PC-3 (cell line): Measurements from ENCODE around the gene TOGARAM2. TPM values are rescaled to one million over a fixed set of nuclear protein-coding genes. Genes with fewer than 3 reads are reported as not detected.

Experiments used
- ATAC-seq: fragments of 200-7000 bp; cut with Tn5 transposase; 2 replicates; pipeline ENCODE4 v1.9.1; 2020; ENCODE audit warnings: mild to moderate bottlenecking, moderate library complexity
- BruUV-seq: library from RNA; stranded (reverse); fragments of 400-500 nt; replicated peaks from 2 replicates; lab custom pipeline; 2021; lab: Mats Ljungman, UMichigan
- CTCF ChIA-PET: fragments of 300-600 bp; sonication (Branson Sonifier 250); formaldehyde crosslinking; loops from one replicate; lab custom pipeline; 2022; ENCODE audit warnings: antibody characterized with exemption; lab: Charles Lee
- POLR2A ChIA-PET: fragments of 300-600 bp; sonication (Branson Sonifier 250); formaldehyde crosslinking; loops from one replicate; lab custom pipeline; 2022; ENCODE audit warnings: antibody characterized with exemption; ENCODE audit not compliant: unreplicated experiment; lab: Charles Lee
- DNase-seq: peaks from one replicate; pipeline ENCODE4 v3.0.0-alpha.2; 2015
- H2AFZ ChIP-seq: fragments of 300-600 bp; sonication (generic); 2 replicates; pipeline ENCODE4 v1.6.0; 2016; ENCODE audit warnings: antibody characterized with exemption, low read length
- H3F3A ChIP-seq: fragments of 300-600 bp; sonication (generic); one replicate; pipeline ENCODE4 v1.6.0; 2017; ENCODE audit warnings: antibody characterized with exemption, low read length, control low read depth, mild to moderate bottlenecking; ENCODE audit not compliant: unreplicated experiment
- H3K27ac ChIP-seq: fragments of 300-600 bp; sonication (generic); 2 replicates; pipeline ENCODE4 v1.5.1; 2016; ENCODE audit warnings: mild to moderate bottlenecking, low read length
- H3K27me3 ChIP-seq: fragments of 300-600 bp; sonication (generic); 2 replicates; pipeline ENCODE4 v1.6.1; 2016; ENCODE audit warnings: low read length, mixed read lengths
- H3K36me3 ChIP-seq: fragments of 300-600 bp; sonication (generic); 2 replicates; pipeline ENCODE4 v1.6.1; 2016; ENCODE audit warnings: low read depth, mixed run types, low read length, mixed read lengths
- H3K4me1 ChIP-seq: fragments of 300-600 bp; sonication (generic); 2 replicates; pipeline ENCODE4 v1.5.1; 2016; ENCODE audit warnings: low read length; ENCODE audit not compliant: insufficient read depth
- H3K4me2 ChIP-seq: fragments of 300-600 bp; sonication (generic); 2 replicates; pipeline ENCODE4 v1.6.0; 2016; ENCODE audit warnings: low read length
- H3K4me3 ChIP-seq: fragments of 300-600 bp; sonication (generic); 2 replicates; pipeline ENCODE4 v1.5.1; 2016; ENCODE audit warnings: mild to moderate bottlenecking, low read length, mixed read lengths
- H3K79me2 ChIP-seq: fragments of 300-600 bp; sonication (generic); 2 replicates; pipeline ENCODE4 v1.6.1; 2017; ENCODE audit warnings: low read length, mixed read lengths
- H3K9ac ChIP-seq: fragments of 300-600 bp; sonication (generic); 2 replicates; pipeline ENCODE4 v1.6.0; 2016; ENCODE audit warnings: mild to moderate bottlenecking, low read length
- H3K9me2 ChIP-seq: fragments of 300-600 bp; sonication (generic); replicated peaks from 2 replicates; pipeline ENCODE4 v1.6.1; 2016; ENCODE audit warnings: mixed run types, low read length, mixed read lengths
- H3K9me3 ChIP-seq: fragments of 300-600 bp; sonication (generic); 2 replicates; pipeline ENCODE4 v1.6.1; 2016; ENCODE audit warnings: low read length, mixed read lengths
- H4K20me1 ChIP-seq: fragments of 300-600 bp; sonication (generic); 2 replicates; pipeline ENCODE4 v1.6.1; 2016; ENCODE audit warnings: low read length, mixed read lengths
- EZH2 ChIP-seq: fragments of 300-600 bp; sonication (generic); IDR thresholded peaks from one replicate; pipeline ENCODE4 v1.6.1; 2017; ENCODE audit warnings: antibody characterized with exemption, mild to moderate bottlenecking, low read length; ENCODE audit not compliant: unreplicated experiment
- EZH2phosphoT487 ChIP-seq: fragments of 300-600 bp; sonication (generic); IDR thresholded peaks from 2 replicates; pipeline ENCODE4 v1.6.1; 2018; ENCODE audit warnings: mild to moderate bottlenecking, antibody characterized with exemption, low read length, borderline replicate concordance
- intact Hi-C: fragments of 100-400 bp; cut with micrococcal nuclease; formaldehyde crosslinking; loops from 2 replicates; pipeline ENCODE4 v1.9.0; 2023
- total RNA-seq: library from RNA; depleted of rRNA; stranded (reverse); fragments of >200 nt; gene quantifications from 2 replicates; pipeline ENCODE4 v1.2.3, GENCODE V29; 2014; rRNA removed
- TF ChIP-seq, protein P1 (sequence below): fragments of 300-600 bp; sonication (generic); conservative IDR thresholded peaks from 2 replicates; pipeline ENCODE4 v1.5.1; 2017; ENCODE audit warnings: antibody characterized with exemption, low read depth, mild to moderate bottlenecking, low read length

The TOGARAM2 gene
- total RNA-seq, 1 experiment from 2014 or later = not detected

- CTCF ChIA-PET = no interaction called here
- Histone ChIP-seq H3K79me2 (no peaks in the 10 kb centered on the region), H3K9ac (no peak overlapping the region), H3K27ac (no peak overlapping the region), H3K4me3 (no peak overlapping the region), H3K27me3 (no peaks in the 10 kb centered on the region), H3K36me3 (no peaks in the 10 kb centered on the region), H3F3A (no peaks in the 10 kb centered on the region), H2AFZ (no peak overlapping the region), H3K9me3 (no peaks in the 10 kb centered on the region), H3K9me2 (no peaks in the 10 kb centered on the region), H4K20me1 (no peaks in the 10 kb centered on the region), H3K4me2 (no peak overlapping the region), H3K4me1 (no peaks in the 10 kb centered on the region)
- DNase-seq (no peak), ATAC-seq (no peak)
- TF ChIP-seq, protein P1, sequence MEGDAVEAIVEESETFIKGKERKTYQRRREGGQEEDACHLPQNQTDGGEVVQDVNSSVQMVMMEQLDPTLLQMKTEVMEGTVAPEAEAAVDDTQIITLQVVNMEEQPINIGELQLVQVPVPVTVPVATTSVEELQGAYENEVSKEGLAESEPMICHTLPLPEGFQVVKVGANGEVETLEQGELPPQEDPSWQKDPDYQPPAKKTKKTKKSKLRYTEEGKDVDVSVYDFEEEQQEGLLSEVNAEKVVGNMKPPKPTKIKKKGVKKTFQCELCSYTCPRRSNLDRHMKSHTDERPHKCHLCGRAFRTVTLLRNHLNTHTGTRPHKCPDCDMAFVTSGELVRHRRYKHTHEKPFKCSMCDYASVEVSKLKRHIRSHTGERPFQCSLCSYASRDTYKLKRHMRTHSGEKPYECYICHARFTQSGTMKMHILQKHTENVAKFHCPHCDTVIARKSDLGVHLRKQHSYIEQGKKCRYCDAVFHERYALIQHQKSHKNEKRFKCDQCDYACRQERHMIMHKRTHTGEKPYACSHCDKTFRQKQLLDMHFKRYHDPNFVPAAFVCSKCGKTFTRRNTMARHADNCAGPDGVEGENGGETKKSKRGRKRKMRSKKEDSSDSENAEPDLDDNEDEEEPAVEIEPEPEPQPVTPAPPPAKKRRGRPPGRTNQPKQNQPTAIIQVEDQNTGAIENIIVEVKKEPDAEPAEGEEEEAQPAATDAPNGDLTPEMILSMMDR = no peak
- POLR2A ChIA-PET = no interaction called here
- intact Hi-C loops = no loop called here
- BruUV-seq = no TSS peak
Observed at GRCh38 chr2:29097569-29097968, 116.5 kb downstream of the TOGARAM2 start.

DNA sequence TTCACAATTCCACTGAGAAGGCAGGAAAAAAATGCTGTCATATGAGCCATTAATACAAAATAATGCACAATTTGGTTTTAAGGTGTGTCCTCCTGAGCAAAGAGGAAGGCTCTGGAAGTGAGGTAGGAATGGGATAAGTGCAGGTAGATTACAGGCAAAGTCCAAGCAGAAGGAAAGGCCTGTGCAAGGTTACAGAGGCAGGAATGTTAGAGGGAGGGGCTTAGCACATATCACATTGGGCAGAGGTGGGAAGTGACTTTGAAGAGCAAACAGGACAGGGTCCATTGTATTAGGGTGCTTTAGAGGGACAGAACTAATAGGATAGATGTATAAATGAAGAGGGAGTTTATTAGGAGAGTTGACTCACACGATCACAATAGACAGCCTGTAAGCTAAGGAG, 119.5 kb downstream of the TOGARAM2 start:
- H3K36me3 ChIP-seq = no peaks in the 10 kb centered on the region
- no peaks in the 10 kb centered on the region for H4K20me1 ChIP-seq
- no peaks in the 10 kb centered on the region for H3K9me3 ChIP-seq
- no peak overlapping the region for H3K4me3 ChIP-seq
- H3F3A ChIP-seq = no peaks in the 10 kb centered on the region
- BruUV-seq = no TSS peak
- no peak for DNase-seq
- H3K9ac ChIP-seq = no peak overlapping the region
- CTCF ChIA-PET = no interaction called here
- ATAC-seq = no peak
- no peaks in the 10 kb centered on the region for H3K4me1 ChIP-seq
- TF ChIP-seq, protein P1 = no peak
- TF ChIP-seq EZH2phosphoT487 (no peak), EZH2 (no peak)
- H3K79me2 ChIP-seq = no peaks in the 10 kb centered on the region
- intact Hi-C loops = no loop called here
- no peaks in the 10 kb centered on the region for H3K27me3 ChIP-seq
- no peak overlapping the region for H3K27ac ChIP-seq
- POLR2A ChIA-PET = no interaction called here
- H3K9me2 ChIP-seq = no peaks in the 10 kb centered on the region
- no peak overlapping the region for H2AFZ ChIP-seq
- no peak overlapping the region for H3K4me2 ChIP-seq

Other genes starting within 250 kb of the TOGARAM2 start
- gene PPP1CB, start 229.5 kb upstream of the TOGARAM2 start, total RNA-seq = 84.2 and 101 TPM in 2 replicates
- 0.69 and 1.3 TPM in 2 replicates for gene SPDYA, start 170.5 kb upstream of the TOGARAM2 start, total RNA-seq
- gene TRMT61B, start 111.0 kb upstream of the TOGARAM2 start, total RNA-seq = 19.8 and 21.7 TPM in 2 replicates
- 89.4 and 134 TPM in 2 replicates for gene WDR43, start 86.6 kb upstream of the TOGARAM2 start, total RNA-seq
- gene PCARE, start 93.2 kb downstream of the TOGARAM2 start, total RNA-seq = not detected in 2 replicates
- gene CLIP4, start 134.1 kb downstream of the TOGARAM2 start, total RNA-seq = 24.2 and 25.1 TPM in 2 replicates